NB4 (cell line): ENCODE measurements around the gene CDK4.

Experiments used
- DNase-seq: peaks from one replicate; pipeline ENCODE4 v3.0.0; 2010; ENCODE audit warnings: low read depth
- H3K4me3 ChIP-seq: one replicate; pipeline ENCODE4 v1.5.1; 2011; ENCODE audit warnings: mild to moderate bottlenecking, low read depth, low read length, moderate library complexity
- MYC ChIP-seq: IDR thresholded peaks from 2 replicates; pipeline ENCODE4 v1.6.1; 2011; ENCODE audit warnings: low read depth, low read length
- POLR2A ChIP-seq: IDR thresholded peaks from 2 replicates; pipeline ENCODE4 v1.6.1; 2011; ENCODE audit warnings: mild to moderate bottlenecking; ENCODE audit not compliant: insufficient read length; ENCODE audit errors: extremely low read depth
- TF ChIP-seq, protein P1 (sequence below): IDR thresholded peaks from one replicate; pipeline ENCODE4 v1.5.1; 2012; ENCODE audit warnings: low read depth, low read length
- TF ChIP-seq, protein P2 (sequence below): IDR thresholded peaks from 2 replicates; pipeline ENCODE4 v1.6.1; 2011; ENCODE audit warnings: low read depth, low read length

The CDK4 gene

DNA sequence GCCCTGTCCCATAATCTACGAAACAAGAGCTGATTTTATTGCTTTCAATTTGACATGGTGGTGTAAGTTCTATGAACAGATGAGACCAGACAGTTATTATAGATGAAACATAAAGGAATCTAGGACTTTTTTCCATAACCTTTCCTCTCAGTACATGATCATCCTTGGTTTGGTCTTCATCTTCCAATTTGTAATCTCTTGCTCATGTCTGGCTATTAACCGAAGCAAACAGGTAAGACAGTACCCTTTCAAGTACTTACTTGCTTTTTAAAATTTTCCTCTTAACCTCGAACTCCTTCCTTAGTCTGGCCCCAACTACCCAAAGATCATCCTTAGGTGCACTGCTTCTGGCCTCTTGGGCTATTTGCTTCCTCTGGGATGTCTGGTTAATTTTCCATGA is 6.1 kb downstream of the CDK4 start:
- peak overlapping the region; percentile 88 for H3K4me3 ChIP-seq

DNA sequence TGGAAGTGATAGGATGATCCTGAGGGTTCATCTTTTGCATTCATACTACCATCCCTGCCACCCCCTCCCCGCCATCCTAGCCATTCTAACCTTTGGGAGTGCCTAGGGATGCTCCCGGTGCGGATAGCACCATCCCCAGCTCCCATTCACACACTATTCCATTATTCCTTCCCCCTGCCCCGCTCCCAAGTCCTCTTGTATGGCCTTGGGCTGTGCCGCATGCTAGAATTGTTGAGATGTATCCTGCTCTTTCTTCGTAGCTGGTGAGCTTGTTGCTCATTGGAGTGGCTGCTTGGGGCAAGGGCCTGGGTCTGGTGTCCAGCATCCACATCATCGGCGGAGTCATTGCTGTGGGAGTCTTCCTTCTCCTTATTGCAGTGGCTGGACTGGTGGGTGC is 6.6 kb downstream of the CDK4 start:
- peak overlapping the region; percentile 88 for H3K4me3 ChIP-seq
- TF ChIP-seq, protein P1, sequence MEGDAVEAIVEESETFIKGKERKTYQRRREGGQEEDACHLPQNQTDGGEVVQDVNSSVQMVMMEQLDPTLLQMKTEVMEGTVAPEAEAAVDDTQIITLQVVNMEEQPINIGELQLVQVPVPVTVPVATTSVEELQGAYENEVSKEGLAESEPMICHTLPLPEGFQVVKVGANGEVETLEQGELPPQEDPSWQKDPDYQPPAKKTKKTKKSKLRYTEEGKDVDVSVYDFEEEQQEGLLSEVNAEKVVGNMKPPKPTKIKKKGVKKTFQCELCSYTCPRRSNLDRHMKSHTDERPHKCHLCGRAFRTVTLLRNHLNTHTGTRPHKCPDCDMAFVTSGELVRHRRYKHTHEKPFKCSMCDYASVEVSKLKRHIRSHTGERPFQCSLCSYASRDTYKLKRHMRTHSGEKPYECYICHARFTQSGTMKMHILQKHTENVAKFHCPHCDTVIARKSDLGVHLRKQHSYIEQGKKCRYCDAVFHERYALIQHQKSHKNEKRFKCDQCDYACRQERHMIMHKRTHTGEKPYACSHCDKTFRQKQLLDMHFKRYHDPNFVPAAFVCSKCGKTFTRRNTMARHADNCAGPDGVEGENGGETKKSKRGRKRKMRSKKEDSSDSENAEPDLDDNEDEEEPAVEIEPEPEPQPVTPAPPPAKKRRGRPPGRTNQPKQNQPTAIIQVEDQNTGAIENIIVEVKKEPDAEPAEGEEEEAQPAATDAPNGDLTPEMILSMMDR = no peak
- TF ChIP-seq POLR2A (no peak), MYC (no peak)
- TF ChIP-seq, protein P2, sequence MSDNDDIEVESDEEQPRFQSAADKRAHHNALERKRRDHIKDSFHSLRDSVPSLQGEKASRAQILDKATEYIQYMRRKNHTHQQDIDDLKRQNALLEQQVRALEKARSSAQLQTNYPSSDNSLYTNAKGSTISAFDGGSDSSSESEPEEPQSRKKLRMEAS = no peak
- peak; percentile 52 for DNase-seq

More for the DNA sequence above, 6.1 kb downstream of the CDK4 start:
- TF ChIP-seq MYC (no peak), POLR2A (peak; percentile 7)
- TF ChIP-seq, protein P1 = no peak
- TF ChIP-seq, protein P2 = no peak
- DNase-seq = no peak

DNA sequence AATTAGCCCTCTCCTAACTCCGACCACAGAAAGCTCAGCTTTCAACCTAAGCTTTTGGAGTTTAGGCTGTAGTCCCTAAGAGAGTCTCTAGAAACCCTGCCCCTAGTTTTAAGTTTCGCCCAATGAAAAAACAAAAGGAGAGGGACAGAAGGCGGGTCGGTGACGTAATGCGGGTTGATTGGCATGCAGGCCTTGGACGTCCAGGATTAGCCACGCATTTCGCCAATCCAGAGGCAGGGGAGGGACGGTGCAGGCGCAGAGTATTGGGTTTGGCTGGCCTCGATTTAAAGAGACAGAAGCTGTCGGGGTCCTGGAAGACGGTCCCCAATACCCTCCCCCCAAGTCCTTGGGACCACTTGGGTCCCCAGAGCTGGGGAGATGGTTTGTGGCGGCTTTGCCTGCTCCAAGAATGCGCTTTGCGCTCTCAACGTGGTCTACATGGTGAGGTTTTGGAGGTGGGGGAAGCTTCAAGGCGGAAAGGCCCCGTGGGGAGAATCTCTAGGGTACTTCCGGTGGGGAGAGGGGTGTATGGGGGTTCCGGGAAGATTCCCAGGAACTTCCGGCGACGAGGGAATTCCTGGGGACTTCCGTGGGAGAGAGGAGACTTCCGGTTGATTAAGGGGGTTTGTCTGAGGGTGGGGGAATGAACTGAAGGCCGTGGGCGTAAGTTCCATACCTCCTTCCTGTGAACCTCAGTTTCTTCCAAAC is 7.2 kb downstream of the CDK4 start, which contains the start of gene TSPAN31:
Gene TSPAN31 (plus strand): TSS at position 263 of the 708 bp plus-strand sequence. CDS start 116 bp downstream, at position 379.
- H3K4me3 ChIP-seq = peak within 1 kb of the TSS; percentile 88
- TF ChIP-seq POLR2A (peak; percentile 46), MYC (no peak)
- TF ChIP-seq, protein P1 = no peak
- TF ChIP-seq, protein P2 = peak; percentile 39; the same call in 1 of the 2 replicates
- DNase-seq = peak; percentile 99

DNA sequence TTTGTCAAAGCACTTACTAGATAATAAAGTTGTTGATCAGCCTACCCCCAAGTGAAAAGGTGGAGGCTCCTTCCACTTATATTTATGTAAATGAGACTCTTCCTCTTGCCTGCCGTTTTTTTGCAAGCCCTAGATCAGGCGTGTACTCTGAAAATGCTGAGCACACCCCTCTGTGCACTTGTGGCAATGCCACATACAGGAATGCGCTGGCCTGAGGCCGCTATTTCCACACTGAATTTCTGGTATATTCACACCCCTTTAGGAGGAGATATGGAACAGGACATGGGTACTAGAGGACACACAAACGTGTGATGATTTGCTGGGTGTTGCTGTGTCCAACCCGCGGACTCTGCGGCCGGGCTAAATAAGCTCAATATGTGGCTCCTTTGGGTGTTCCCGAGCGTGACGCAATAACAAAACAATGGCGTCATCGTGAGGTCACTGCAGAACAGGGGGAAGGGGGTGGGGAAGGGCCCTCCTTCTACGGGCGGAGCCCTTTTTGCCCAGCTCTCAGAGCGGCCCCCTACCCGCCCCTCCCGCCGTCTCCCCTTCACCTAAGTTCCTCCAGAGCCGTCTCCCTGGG is 7.8 kb downstream of the CDK4 start:
- H3K4me3 ChIP-seq = peak overlapping the region; percentile 88
- DNase-seq = no peak
- TF ChIP-seq, protein P2 = no peak
- peak; percentile 19; the same call in 1 of the 2 replicates for TF ChIP-seq MYC
- TF ChIP-seq, protein P1 = no peak
- TF ChIP-seq POLR2A = no peak

DNA sequence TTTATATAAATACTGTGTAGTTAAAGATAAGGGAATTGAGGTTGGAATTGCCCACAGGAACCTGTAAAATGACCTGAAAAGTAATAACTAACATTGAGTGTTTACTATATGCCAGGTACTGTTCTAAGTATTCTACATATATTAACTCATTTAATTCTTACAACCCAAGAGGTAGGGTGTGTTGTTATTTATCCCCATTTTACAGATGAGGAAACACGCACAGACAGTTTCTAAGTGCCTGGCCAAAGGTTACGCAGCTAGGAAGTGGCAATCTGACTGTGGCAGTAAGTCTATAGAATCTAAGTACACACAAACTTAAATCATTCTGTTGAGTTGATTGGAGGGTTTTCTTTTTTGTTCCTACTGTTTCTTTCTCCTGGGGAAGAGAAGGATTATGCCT is 8.3 kb downstream of the CDK4 start:
- DNase-seq = no peak
- TF ChIP-seq, protein P2 = no peak
- TF ChIP-seq POLR2A (no peak), MYC (no peak)
- TF ChIP-seq, protein P1 = no peak
- peak overlapping the region; percentile 88 for H3K4me3 ChIP-seq
